Measurements from ENCODE around the gene EEA1. TPM values are rescaled to one million over a fixed set of nuclear protein-coding genes. Genes with fewer than 3 reads are reported as not detected.

The EEA1 gene
- total RNA-seq, 1 experiment from 2014 or later = 14.9 TPM

GRCh38 chr12:92951006-92951405 lies 21.9 kb upstream of the EEA1 start:
- H4K91ac ChIP-seq (ENCODE audit: insufficient read length, low read depth, low read length) = no peak overlapping the region
- no peak overlapping the region for H2BK15ac ChIP-seq (ENCODE audit: low read depth, low read length)
- TF ChIP-seq CTCF (conservative IDR thresholded peaks at IDR 0.05) = no peak
- no peak overlapping the region for H2AK5ac ChIP-seq (ENCODE audit: insufficient read length, low read length)
- no peak overlapping the region for H2BK12ac ChIP-seq (ENCODE audit: insufficient read length, low read depth, low read length)
- H2BK5ac ChIP-seq (ENCODE audit: insufficient read length, low read length) = no peak overlapping the region
- DNase-seq = no peak
- no peak overlapping the region for H3K23ac ChIP-seq (ENCODE audit: insufficient read length, low read depth, low read length)
- peaks cover 4 to 5% of the 10 kb centered on the region in 2 experiments; a peak in 3 of 4 replicates for H3K4me1 Mint-ChIP-seq
- no peaks in the 10 kb centered on the region for H3K79me1 ChIP-seq (ENCODE audit: insufficient read depth, low read depth, low read length, poor library complexity, severe bottlenecking)
- no peak overlapping the region for H3T11ph ChIP-seq (ENCODE audit: low read length)
- no peak overlapping the region for H4K8ac ChIP-seq (replicated peaks; ENCODE audit: insufficient read length, low read depth, low read length)
- H3K9me3 ChIP-seq (ENCODE audit: control insufficient read depth, low read depth, low read length) = peaks cover 7% of the 10 kb centered on the region
- no peak overlapping the region for H3K9ac ChIP-seq (ENCODE audit: extremely low read depth, insufficient read length, low read length)
- H4K20me1 ChIP-seq (ENCODE audit: control insufficient read depth, insufficient read depth, insufficient read length) = no peaks in the 10 kb centered on the region
- no peak overlapping the region for H3K56ac ChIP-seq (ENCODE audit: insufficient read length, low read depth, low read length)
- no peak overlapping the region for H3K14ac ChIP-seq (ENCODE audit: insufficient read depth, low read length)
- no peak overlapping the region for H3K18ac ChIP-seq (ENCODE audit: insufficient read length, low read depth, low read length)
- no peak overlapping the region for H3K27ac Mint-ChIP-seq
- no peak overlapping the region for H2BK120ac ChIP-seq (ENCODE audit: low read depth, low read length, poor library complexity, severe bottlenecking)
- no peaks in the 10 kb centered on the region for H3K4me1 ChIP-seq (ENCODE audit: insufficient read depth, low read length)
- H3K36me3 Mint-ChIP-seq (ENCODE audit: insufficient read depth in 1 of 3, low read depth in 3 of 3) = peaks cover 6 to 23% (median 16%) of the 10 kb centered on the region in 3 experiments; a peak in 6 of 7 replicates
- H2AFZ ChIP-seq (ENCODE audit: low read length) = no peak overlapping the region
- H3K4ac ChIP-seq (ENCODE audit: low read depth, low read length) = no peak overlapping the region
- H4K5ac ChIP-seq (ENCODE audit: insufficient read length, low read depth, low read length) = no peak overlapping the region
- no peak overlapping the region for H3K27ac ChIP-seq (ENCODE audit: insufficient read length, low read depth, low read length)
- peaks cover 8 to 29% of the 10 kb centered on the region in 2 experiments for H3K9me3 Mint-ChIP-seq
- no peaks in the 10 kb centered on the region for H3K23me2 ChIP-seq (ENCODE audit: insufficient read length, low read depth, low read length, poor library complexity, severe bottlenecking)
- WGBS (ENCODE audit: extremely low coverage, insufficient read length, low lambda C conversion rate) = no CpG with 5 or more reads among the region's 4 CpGs
- no peak overlapping the region for H2BK20ac ChIP-seq (ENCODE audit: low read depth, low read length, poor library complexity, severe bottlenecking)
- H3K79me2 ChIP-seq (ENCODE audit: insufficient read depth, low read length) = no peaks in the 10 kb centered on the region
- no peak overlapping the region for H3K4me2 ChIP-seq (ENCODE audit: insufficient read depth, insufficient read length, low read length)
- no peak overlapping the region for H3K4me3 Mint-ChIP-seq
- H3K27me3 ChIP-seq (ENCODE audit: insufficient read depth, low read length) = no peaks in the 10 kb centered on the region
- H3K27me3 Mint-ChIP-seq (ENCODE audit: low read depth) = no peaks in the 10 kb centered on the region

Measured in H9 (cell line).